Inferior parietal cortex (tissue), 1 donor: Measurements from ENCODE around the gene IL1RL2.

Experiments
- DNase-seq: peaks from one replicate; pipeline ENCODE4 v3.0.0-alpha.2; 2016; ENCODE audit errors: extremely low spot score

Gene IL1RL2

GRCh38 chr2:102238778-102239177 lies 52.0 kb downstream of the IL1RL2 start:
- DNase-seq: no peak

- DNase-seq: no peak
These were observed 52.5 kb downstream of the IL1RL2 start for GRCh38 chr2:102239344-102239743.

- peak; percentile 91 for DNase-seq
These were observed 54.0 kb downstream of the IL1RL2 start for GRCh38 chr2:102240640-102241370.

- DNase-seq: no peak
These were observed 54.9 kb downstream of the IL1RL2 start for GRCh38 chr2:102241616-102242305.

- DNase-seq: no peak
These were observed 58.7 kb downstream of the IL1RL2 start for GRCh38 chr2:102245266-102246151.

- no peak for DNase-seq
These were observed 63.5 kb downstream of the IL1RL2 start for GRCh38 chr2:102250278-102250821.

GRCh38 chr2:102251042-102251848 lies 64.4 kb downstream of the IL1RL2 start:
- no peak for DNase-seq

- no peak for DNase-seq
These were observed 65.0 kb downstream of the IL1RL2 start for GRCh38 chr2:102251849-102252203.

GRCh38 chr2:102252236-102252635 lies 65.4 kb downstream of the IL1RL2 start:
- DNase-seq: no peak

GRCh38 chr2:102253140-102253752 lies 66.4 kb downstream of the IL1RL2 start:
- no peak for DNase-seq

- no peak for DNase-seq
These were observed 66.9 kb downstream of the IL1RL2 start for GRCh38 chr2:102253753-102254150.

GRCh38 chr2:102256276-102256675 lies 69.5 kb downstream of the IL1RL2 start:
- no peak for DNase-seq

- DNase-seq: no peak
These were observed 70.1 kb downstream of the IL1RL2 start for GRCh38 chr2:102256874-102257462.

GRCh38 chr2:102258025-102258385 lies 71.2 kb downstream of the IL1RL2 start:
- no peak for DNase-seq

GRCh38 chr2:102258386-102259074 lies 71.7 kb downstream of the IL1RL2 start:
- no peak for DNase-seq

GRCh38 chr2:102261467-102262135 lies 74.8 kb downstream of the IL1RL2 start:
- no peak for DNase-seq

GRCh38 chr2:102262216-102263129 lies 75.7 kb downstream of the IL1RL2 start:
- DNase-seq: no peak

GRCh38 chr2:102264952-102265351 lies 78.1 kb downstream of the IL1RL2 start:
- no peak for DNase-seq
